ENCODE measurements around the gene PIAS4.

DNA sequence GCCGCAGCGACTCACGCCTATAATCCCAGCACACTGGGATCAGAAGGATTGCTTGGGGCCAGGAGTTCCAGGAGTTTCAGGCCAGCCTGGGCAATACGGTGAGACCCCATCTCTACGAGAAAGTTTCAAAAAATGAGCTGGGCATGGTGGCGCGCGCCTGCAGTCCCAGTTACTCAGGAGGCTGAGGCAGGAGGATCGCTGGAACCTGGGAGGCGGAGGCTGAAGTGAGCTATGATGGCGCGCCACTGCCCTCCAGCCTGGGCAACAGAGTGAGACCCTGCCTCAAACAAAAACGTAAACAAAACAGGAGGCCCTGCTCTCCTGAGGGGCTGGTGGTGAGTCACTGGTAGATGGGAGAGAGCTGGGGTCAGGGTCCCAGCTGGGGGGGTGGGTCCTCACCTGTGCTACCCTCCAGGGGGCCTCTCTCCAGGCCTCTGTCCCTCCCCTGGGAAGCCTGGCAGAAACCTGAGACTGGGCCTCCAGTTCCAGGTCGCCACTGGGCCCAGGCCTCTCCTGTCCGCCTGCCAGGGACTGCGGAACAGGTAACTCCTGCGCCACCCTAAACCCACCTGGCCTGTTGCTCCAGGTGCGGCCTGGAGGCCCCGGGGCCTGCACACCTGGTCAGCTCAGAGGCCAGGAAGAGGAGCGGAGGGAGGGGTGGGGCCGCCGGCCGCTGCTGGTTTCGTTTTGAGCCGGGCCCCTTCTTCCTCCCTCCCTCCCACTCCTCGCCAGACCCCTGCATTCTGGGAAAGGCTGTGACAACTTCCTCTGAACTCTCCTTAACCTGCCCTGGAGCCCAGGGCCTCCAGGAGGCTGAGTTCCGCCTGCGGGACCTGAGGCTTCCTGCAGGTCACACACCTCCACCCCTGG, 76.4 kb downstream of the PIAS4 start:
- TF ChIP-seq, protein P1, sequence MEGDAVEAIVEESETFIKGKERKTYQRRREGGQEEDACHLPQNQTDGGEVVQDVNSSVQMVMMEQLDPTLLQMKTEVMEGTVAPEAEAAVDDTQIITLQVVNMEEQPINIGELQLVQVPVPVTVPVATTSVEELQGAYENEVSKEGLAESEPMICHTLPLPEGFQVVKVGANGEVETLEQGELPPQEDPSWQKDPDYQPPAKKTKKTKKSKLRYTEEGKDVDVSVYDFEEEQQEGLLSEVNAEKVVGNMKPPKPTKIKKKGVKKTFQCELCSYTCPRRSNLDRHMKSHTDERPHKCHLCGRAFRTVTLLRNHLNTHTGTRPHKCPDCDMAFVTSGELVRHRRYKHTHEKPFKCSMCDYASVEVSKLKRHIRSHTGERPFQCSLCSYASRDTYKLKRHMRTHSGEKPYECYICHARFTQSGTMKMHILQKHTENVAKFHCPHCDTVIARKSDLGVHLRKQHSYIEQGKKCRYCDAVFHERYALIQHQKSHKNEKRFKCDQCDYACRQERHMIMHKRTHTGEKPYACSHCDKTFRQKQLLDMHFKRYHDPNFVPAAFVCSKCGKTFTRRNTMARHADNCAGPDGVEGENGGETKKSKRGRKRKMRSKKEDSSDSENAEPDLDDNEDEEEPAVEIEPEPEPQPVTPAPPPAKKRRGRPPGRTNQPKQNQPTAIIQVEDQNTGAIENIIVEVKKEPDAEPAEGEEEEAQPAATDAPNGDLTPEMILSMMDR (IDR thresholded peaks at IDR 0.05; ENCODE audit: insufficient read depth, low read length, poor library complexity, severe bottlenecking), result no peak
- no peak for TF ChIP-seq EZH2phosphoT487 (conservative IDR thresholded peaks at IDR 0.05; ENCODE audit: low read length)

Data from SU-DHL-6 (cell line).